K562 (cell line): ENCODE data around the gene SAMD8. TPM values are rescaled to one million over a fixed set of nuclear protein-coding genes. Genes with fewer than 3 reads are reported as not detected.

Experiments used
- DMBX1 ChIP-seq: fragments of 250-450 bp; sonication (Bioruptor Pico); IDR thresholded peaks from 2 replicates; pipeline ENCODE4 v1.8.0; 2022; ENCODE audit warnings: inconsistent platforms, mild to moderate bottlenecking, moderate library complexity, borderline replicate concordance
- HLTF ChIP-seq: fragments of 450-650 bp; IDR thresholded peaks from 2 replicates; pipeline ENCODE4 v1.6.1; 2016
- MCM3 ChIP-seq: fragments of 450-650 bp; IDR thresholded peaks from 2 replicates; pipeline ENCODE4 v1.6.1; 2016
- NEUROD1 ChIP-seq: fragments of 150-350 bp; IDR thresholded peaks from 2 replicates; pipeline ENCODE4 v1.6.1; 2014; ENCODE audit warnings: borderline replicate concordance, low read length, low read depth; ENCODE audit not compliant: partially characterized antibody
- NFXL1 ChIP-seq: fragments of 450-650 bp; formaldehyde crosslinking; IDR thresholded peaks from 2 replicates; pipeline ENCODE4 v1.4.0; 2021; ENCODE audit warnings: mild to moderate bottlenecking
- NR2C2 ChIP-seq, 2 experiments: fragments of 200-800 bp in 1 of 2; sonication (Bioruptor generic) in 1 of 2; sonication (generic) in 1 of 2; formaldehyde crosslinking in 1 of 2; IDR thresholded peaks; 2 replicates each; pipeline versions ENCODE4 v1.6.1 to v1.8.0; 2016 to 2022; ENCODE audit warnings: mild to moderate bottlenecking in 1 of 2, missing compliant biosample characterization in 1 of 2, missing genetic modification characterization in 1 of 2, missing genetic modification reagents in 1 of 2
- SAFB ChIP-seq: fragments of 200-400 bp; formaldehyde crosslinking; IDR thresholded peaks from 2 replicates; pipeline ENCODE4 v1.6.1; 2017; ENCODE audit warnings: low read depth, low read length, borderline replicate concordance
- TSHZ1 ChIP-seq: fragments of 250-450 bp; sonication (Bioruptor Pico); IDR thresholded peaks from 2 replicates; pipeline ENCODE4 v1.4.0; 2020; ENCODE audit warnings: mild to moderate bottlenecking, moderate library complexity
- ZBTB49 ChIP-seq: sonication (generic); formaldehyde crosslinking; IDR thresholded peaks from 2 replicates; pipeline ENCODE4 v1.8.0; 2022; ENCODE audit warnings: missing genetic modification reagents, mild to moderate bottlenecking, borderline replicate concordance
- ZBTB9 ChIP-seq: fragments of 450-650 bp; formaldehyde crosslinking; IDR thresholded peaks from 2 replicates; pipeline ENCODE4 v1.4.0; 2020; ENCODE audit warnings: mild to moderate bottlenecking, moderate library complexity
- ZNF431 ChIP-seq: sonication (generic); formaldehyde crosslinking; IDR thresholded peaks from 2 replicates; pipeline ENCODE4 v1.8.0; 2022; ENCODE audit warnings: mild to moderate bottlenecking, missing genetic modification reagents
- ZNF609 ChIP-seq: sonication (generic); formaldehyde crosslinking; IDR thresholded peaks from 2 replicates; pipeline ENCODE4 v1.8.1; 2023; ENCODE audit warnings: missing genetic modification reagents, mild to moderate bottlenecking, borderline replicate concordance
- ZNF764 ChIP-seq: fragments of 250-450 bp; sonication (Bioruptor Pico); IDR thresholded peaks from 2 replicates; pipeline ENCODE4 v1.4.0; 2020; ENCODE audit warnings: low read depth, mild to moderate bottlenecking, moderate library complexity
- polyA plus RNA-seq, 8 experiments: library from polyadenylated mRNA; depleted of rRNA in 4 of 8; stranded (reverse) in 5 of 8; unstranded in 3 of 8; fragments of >200 nt; fragmentation: Nextera tagmentation in 2 of 8; fragmentation: Illumina TruSeq in 1 of 8; extraction: Ambion mirVana in 2 of 8; extraction: Trizol in 1 of 8; gene quantifications; 2 replicates each; pipeline versions ENCODE4 v1.2.1 to v1.2.3, GENCODE V29; 2011 to 2014; ENCODE audit warnings: inconsistent platforms in 1 of 8, missing spikeins in 1 of 8
- total RNA-seq, 7 experiments: library from RNA; depleted of rRNA in 6 of 7; stranded (reverse); fragments of >200 nt in 6 of 7; fragmentation: Illumina TruSeq in 2 of 7; extraction: Trizol in 2 of 7; gene quantifications; 2 replicates each; pipeline versions ENCODE4 v1.2.1 to v1.2.3, GENCODE V29; 2011 to 2021; ENCODE audit warnings: low replicate concordance in 1 of 7

Gene SAMD8
- total and polyA plus RNA-seq, 9 of the 15 experiments (the other 6 are each of a cell fraction or from before 2014, with no cell fraction given): 2.7 to 16.1 (median 6.2) TPM

- TF ChIP-seq HLTF (no peak), TSHZ1 (CRISPR knock-in tag) (no peak), MCM3 (no peak), DMBX1 (CRISPR knock-in tag) (no peak), SAFB (no peak), NR2C2 (CRISPR knock-in tag; IDR thresholded peaks at IDR 0.05) (no peak), NR2C2 (tag; IDR thresholded peaks at IDR 0.05) (0 out of 2 replicates have a peak, but pooled peaks have one; percentile 21), ZBTB9 (CRISPR knock-in tag) (0 out of 2 replicates have a peak, but pooled peaks have one; percentile 40), ZBTB49 (CRISPR knock-in tag) (no peak), ZNF609 (no peak), ZNF764 (CRISPR knock-in tag) (no peak), NFXL1 (CRISPR knock-in tag) (no peak), ZNF431 (CRISPR knock-in tag) (no peak), NEUROD1 (no peak)
Measured at GRCh38 chr10:75137533-75138438, 26.3 kb downstream of the SAMD8 start (continued).
